Adrenal gland (tissue), 12 donors: ENCODE measurements around the gene ANKRD44. TPM values are rescaled to one million over a fixed set of nuclear protein-coding genes. Genes with fewer than 3 reads are reported as not detected.
A peak's percentile ranks its signal among the peaks of the same experiment; 100 is the strongest.

ENCODE experiments used
- DNase-seq, 7 donors: peaks; one replicate each; pipeline ENCODE4 v3.0.0-alpha.2; 2019 to 2020
- H3K27ac ChIP-seq, 5 donors: fragments of 200-600 bp; sonication (generic) in 4 of 5; 1 replicate in 3 of 5; 2 replicates in 2 of 5; pipeline versions ENCODE4 v1.5.1 to v1.8.0; 2016 to 2020; ENCODE audit warnings: mild to moderate bottlenecking in 1 of 5
- H3K27me3 ChIP-seq: fragments of 200-600 bp; 2 replicates; pipeline ENCODE4 v1.8.0; 2021
- H3K36me3 ChIP-seq, 2 donors: fragments of 200-600 bp; replicated peaks in 1 of 2; 1 replicate in 1 of 2; 2 replicates in 1 of 2; pipeline versions ENCODE4 v1.5.1 to v1.8.0; 2018 to 2022
- H3K4me1 ChIP-seq, 2 donors: fragments of 200-600 bp; replicated peaks in 1 of 2; 1 replicate in 1 of 2; 2 replicates in 1 of 2; pipeline versions ENCODE4 v1.5.1 to v1.8.0; 2018 to 2021
- H3K4me3 ChIP-seq, 4 donors: fragments of 200-600 bp; sonication (generic) in 3 of 4; one replicate each; pipeline ENCODE4 v1.5.1; 2016 to 2018
- H3K9me3 ChIP-seq, 3 donors: fragments of 200-600 bp; sonication (generic) in 1 of 3; replicated peaks in 1 of 3; 1 replicate in 2 of 3; 2 replicates in 1 of 3; pipeline versions ENCODE4 v1.5.1 to v1.8.0; 2016 to 2021
- POLR2A ChIP-seq, 2 donors: fragments of 450-650 bp; IDR thresholded peaks; one replicate each; pipeline ENCODE4 v1.6.1; 2017; ENCODE audit warnings: antibody characterized with exemption in 2 of 2, mild to moderate bottlenecking in 2 of 2, moderate library complexity in 1 of 2
- WGBS, 4 donors: extraction: QIAGEN DNeasy Blood & Tissue Kit in 2 of 4; methylation state at CpG; one replicate each; pipeline versions ENCODE4 v1.1.5 to v1.1.7; 2013 to 2017; 5-methylcytosine and 5-hydroxymethylcytosine counted together
- intact Hi-C, 2 donors: fragments of 100-400 bp; cut with DNase I; formaldehyde crosslinking; loops; one replicate each; pipeline versions ENCODE4 v1.14.1 to v1.15.0; 2022 to 2023
- polyA plus RNA-seq, 3 donors: library from polyadenylated mRNA; stranded (reverse); fragments of 200-250 nt in 2 of 3; fragments of 350-450 nt in 1 of 3; fragmentation: Illumina TruSeq in 1 of 3; extraction: RNeasy Lipid Tissue Mini Kit (QIAGEN cat#74804) in 1 of 3; gene quantifications; one replicate each; pipeline ENCODE4 v1.2.3, GENCODE V29; 2013 to 2014
- total RNA-seq, 9 donors: library from RNA; depleted of rRNA in 4 of 9; stranded (reverse); fragments of >200 nt in 4 of 9; fragments of 120-200 nt in 1 of 9; fragmentation: NEBNext Ultra II Directional in 1 of 9; extraction: Animal tissue kit (Norgen Biotek cat#: 25700) in 1 of 9; gene quantifications; one replicate each; pipeline versions ENCODE4 v1.1.0 to v1.2.4, GENCODE V29; 2013 to 2023
- TF ChIP-seq, protein P1 (sequence below), 6 experiments: fragments of 450-650 bp in 4 of 6; fragments of 200-600 bp in 2 of 6; sonication (generic) in 1 of 6; IDR thresholded peaks; 1 replicate in 5 of 6; 2 replicates in 1 of 6; pipeline versions ENCODE4 v1.5.1 to v1.8.0; 2016 to 2021; ENCODE audit warnings: antibody characterized with exemption in 6 of 6, mild to moderate bottlenecking in 2 of 6, moderate library complexity in 1 of 6
- donor health status: healthy with polysubstance abuse.
- donor health status: Bipolar disorder and iron deficiency.
- donor health status: DM: yes; HTN: yes; CAD: no.
- donor health status: DM: no; HTN: no; CAD: no.
- donor health status: DM: no; HTN: no; CAD: no.
- donor health status: DM: yes; HTN: yes; CAD: no.

ANKRD44 gene
- total and polyA plus RNA-seq, 12 donors = 3.8 to 40.2 (median 21.3) TPM

DNA sequence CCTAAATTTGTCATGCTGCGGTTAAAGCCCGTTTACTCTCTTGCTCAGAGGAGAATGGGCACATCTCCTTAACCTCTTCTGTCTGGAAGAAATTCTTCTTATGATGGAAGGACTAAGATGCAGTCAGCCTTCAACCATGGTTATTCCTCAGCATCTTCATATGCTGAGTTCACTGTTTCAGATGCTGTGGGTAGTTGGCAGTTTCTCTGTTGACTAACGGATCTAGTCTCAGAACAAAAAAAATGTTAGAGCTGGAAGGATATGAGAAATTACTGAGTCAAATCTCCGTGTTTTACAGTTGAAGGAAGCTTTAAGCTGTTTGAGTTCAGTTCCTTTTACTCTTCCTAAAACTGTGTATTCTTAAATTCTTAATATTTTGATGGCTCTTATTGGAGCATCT is 340.5 kb downstream of the ANKRD44 start:
- WGBS, 4 donors = 71 to 79% (median 75%) methylated on average over 4 of the region's 4 CpGs
- intact Hi-C loops = no loop called here

GRCh38 chr2:196968516-196968915 is 342.1 kb downstream of the ANKRD44 start:
- Histone ChIP-seq H3K27me3 (no peaks in the 10 kb centered on the region), H3K4me3 (no peak overlapping the region), H3K9me3 (no peaks in the 10 kb centered on the region), H3K4me1 (no peaks in the 10 kb centered on the region), H3K27ac (no peak overlapping the region), H3K36me3 (no peaks in the 10 kb centered on the region)
- intact Hi-C loops = no loop called here
- no peak for TF ChIP-seq POLR2A (IDR thresholded peaks at IDR 0.05)
- TF ChIP-seq, protein P1, sequence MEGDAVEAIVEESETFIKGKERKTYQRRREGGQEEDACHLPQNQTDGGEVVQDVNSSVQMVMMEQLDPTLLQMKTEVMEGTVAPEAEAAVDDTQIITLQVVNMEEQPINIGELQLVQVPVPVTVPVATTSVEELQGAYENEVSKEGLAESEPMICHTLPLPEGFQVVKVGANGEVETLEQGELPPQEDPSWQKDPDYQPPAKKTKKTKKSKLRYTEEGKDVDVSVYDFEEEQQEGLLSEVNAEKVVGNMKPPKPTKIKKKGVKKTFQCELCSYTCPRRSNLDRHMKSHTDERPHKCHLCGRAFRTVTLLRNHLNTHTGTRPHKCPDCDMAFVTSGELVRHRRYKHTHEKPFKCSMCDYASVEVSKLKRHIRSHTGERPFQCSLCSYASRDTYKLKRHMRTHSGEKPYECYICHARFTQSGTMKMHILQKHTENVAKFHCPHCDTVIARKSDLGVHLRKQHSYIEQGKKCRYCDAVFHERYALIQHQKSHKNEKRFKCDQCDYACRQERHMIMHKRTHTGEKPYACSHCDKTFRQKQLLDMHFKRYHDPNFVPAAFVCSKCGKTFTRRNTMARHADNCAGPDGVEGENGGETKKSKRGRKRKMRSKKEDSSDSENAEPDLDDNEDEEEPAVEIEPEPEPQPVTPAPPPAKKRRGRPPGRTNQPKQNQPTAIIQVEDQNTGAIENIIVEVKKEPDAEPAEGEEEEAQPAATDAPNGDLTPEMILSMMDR (IDR thresholded peaks at IDR 0.05) = no peak
- no peak for DNase-seq
- 72 to 93% (median 89%) methylated on average over 1 of the region's 1 CpG for WGBS, 4 donors

More for the DNA sequence above, 340.5 kb downstream of the ANKRD44 start:
- H3K9me3 ChIP-seq = no peaks in the 10 kb centered on the region
- DNase-seq = no peak
- TF ChIP-seq POLR2A (IDR thresholded peaks at IDR 0.05) = no peak
- TF ChIP-seq, protein P1 (IDR thresholded peaks at IDR 0.05) = no peak
- no peaks in the 10 kb centered on the region for H3K27me3 ChIP-seq
- no peaks in the 10 kb centered on the region for H3K4me1 ChIP-seq
- no peak overlapping the region for H3K4me3 ChIP-seq
- H3K27ac ChIP-seq = no peak overlapping the region
- no peaks in the 10 kb centered on the region for H3K36me3 ChIP-seq

GRCh38 chr2:196967775-196968174 is 342.8 kb downstream of the ANKRD44 start:
- H3K4me1 ChIP-seq = no peaks in the 10 kb centered on the region
- H3K36me3 ChIP-seq = no peaks in the 10 kb centered on the region
- H3K4me3 ChIP-seq = no peak overlapping the region
- H3K27me3 ChIP-seq = no peaks in the 10 kb centered on the region
- H3K27ac ChIP-seq = no peak overlapping the region
- H3K9me3 ChIP-seq = no peaks in the 10 kb centered on the region
- TF ChIP-seq, protein P1 (IDR thresholded peaks at IDR 0.05) = no peak
- no peak for TF ChIP-seq POLR2A (IDR thresholded peaks at IDR 0.05)
- no peak for DNase-seq
- WGBS, 4 donors = 77 to 98% (median 86%) methylated on average over 3 of the region's 3 CpGs
- intact Hi-C loops = no loop called here

- Histone ChIP-seq H3K36me3 (no peaks in the 10 kb centered on the region), H3K27ac (no peak overlapping the region), H3K4me1 (no peaks in the 10 kb centered on the region), H3K27me3 (no peaks in the 10 kb centered on the region), H3K4me3 (peak overlapping the region in 1 of 4 donors; percentile 29), H3K9me3 (no peaks in the 10 kb centered on the region)
- TF ChIP-seq, protein P1 (IDR thresholded peaks at IDR 0.05) = no peak
- no peak for TF ChIP-seq POLR2A (IDR thresholded peaks at IDR 0.05)
- WGBS, 4 donors = 29 to 46% (median 35%) methylated on average over 7 of the region's 7 CpGs
- peak in 1 of 7 donors; percentile 16 for DNase-seq
- intact Hi-C loops = no loop called here
Measured at GRCh38 chr2:196967116-196967515, 343.5 kb downstream of the ANKRD44 start.
